ENCODE results near the gene AGAP1. TPM values are rescaled to one million over a fixed set of nuclear protein-coding genes. Genes with fewer than 3 reads are reported as not detected.

Gene AGAP1
- total RNA-seq, 2 donors from 2014 or later = 19.1 to 20.8 TPM

DNA sequence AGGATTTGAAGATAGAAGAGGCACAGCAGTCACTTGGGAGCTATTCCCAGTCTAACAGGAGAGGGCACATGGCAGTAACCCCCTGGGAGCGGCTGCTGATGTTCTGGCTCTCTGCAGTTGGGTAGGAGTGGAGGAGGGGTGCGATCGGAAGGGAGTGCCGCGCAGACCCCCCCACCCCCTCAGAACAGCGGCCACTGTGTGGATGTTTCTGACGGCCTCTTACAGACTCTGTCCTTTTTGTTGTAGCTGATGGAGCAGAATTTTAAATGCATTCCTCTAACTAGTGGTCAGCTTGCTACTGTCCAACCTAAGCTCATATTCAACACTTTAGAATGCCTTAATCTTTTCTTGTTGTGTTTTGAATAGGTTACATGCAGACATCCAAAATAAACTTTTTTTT lies 127.9 kb downstream of the AGAP1 start:
- peaks cover 2 to 21% of the 10 kb centered on the region in 2 donors for H3K4me1 ChIP-seq (ENCODE audit: control insufficient read depth in 1 of 2, low read depth in 2 of 2)
- DNase-seq (ENCODE audit: low spot score) = no peak

DNA sequence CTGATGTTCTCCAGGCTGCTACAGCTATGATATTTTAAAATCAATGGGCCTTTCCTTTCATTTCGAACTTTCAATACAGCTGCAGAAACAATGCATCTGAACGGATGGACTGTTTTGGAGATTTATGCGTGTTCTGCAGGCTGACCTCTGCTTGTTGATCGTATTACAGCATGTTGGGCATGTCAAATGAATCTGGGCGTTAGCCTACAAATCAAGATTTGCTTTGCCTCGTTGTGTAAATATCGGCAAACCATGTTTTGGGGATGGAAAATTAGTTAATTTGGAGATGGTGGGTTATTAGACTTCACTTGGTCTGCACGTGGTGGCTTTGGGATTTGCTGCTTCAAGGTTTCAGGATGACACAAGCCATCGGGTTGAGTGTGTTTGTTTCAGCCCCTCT lies 129.3 kb downstream of the AGAP1 start:
- TF ChIP-seq, protein P1, sequence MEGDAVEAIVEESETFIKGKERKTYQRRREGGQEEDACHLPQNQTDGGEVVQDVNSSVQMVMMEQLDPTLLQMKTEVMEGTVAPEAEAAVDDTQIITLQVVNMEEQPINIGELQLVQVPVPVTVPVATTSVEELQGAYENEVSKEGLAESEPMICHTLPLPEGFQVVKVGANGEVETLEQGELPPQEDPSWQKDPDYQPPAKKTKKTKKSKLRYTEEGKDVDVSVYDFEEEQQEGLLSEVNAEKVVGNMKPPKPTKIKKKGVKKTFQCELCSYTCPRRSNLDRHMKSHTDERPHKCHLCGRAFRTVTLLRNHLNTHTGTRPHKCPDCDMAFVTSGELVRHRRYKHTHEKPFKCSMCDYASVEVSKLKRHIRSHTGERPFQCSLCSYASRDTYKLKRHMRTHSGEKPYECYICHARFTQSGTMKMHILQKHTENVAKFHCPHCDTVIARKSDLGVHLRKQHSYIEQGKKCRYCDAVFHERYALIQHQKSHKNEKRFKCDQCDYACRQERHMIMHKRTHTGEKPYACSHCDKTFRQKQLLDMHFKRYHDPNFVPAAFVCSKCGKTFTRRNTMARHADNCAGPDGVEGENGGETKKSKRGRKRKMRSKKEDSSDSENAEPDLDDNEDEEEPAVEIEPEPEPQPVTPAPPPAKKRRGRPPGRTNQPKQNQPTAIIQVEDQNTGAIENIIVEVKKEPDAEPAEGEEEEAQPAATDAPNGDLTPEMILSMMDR (IDR thresholded peaks at IDR 0.05) = no peak
- H3K36me3 ChIP-seq = no peaks in the 10 kb centered on the region
- no peaks in the 10 kb centered on the region for H3K9me3 ChIP-seq
- no peak overlapping the region for H3K27ac ChIP-seq
- H3K4me3 ChIP-seq = no peak overlapping the region
- H3K27me3 ChIP-seq (replicated peaks; ENCODE audit: insufficient read depth) = no peaks in the 10 kb centered on the region
- peaks cover 0 to 13% of the 10 kb centered on the region in 2 donors for H3K4me1 ChIP-seq (ENCODE audit: control insufficient read depth in 1 of 2, low read depth in 2 of 2)
- DNase-seq (ENCODE audit: low spot score) = no peak
- no peak for ATAC-seq (ENCODE audit: insufficient number of reproducible peaks, low FRiP score, low read depth)

More for the DNA sequence above, 127.9 kb downstream of the AGAP1 start:
- Histone ChIP-seq H3K36me3 (no peaks in the 10 kb centered on the region), H3K27me3 (replicated peaks; ENCODE audit: insufficient read depth) (no peaks in the 10 kb centered on the region), H3K27ac (no peak overlapping the region), H3K9me3 (no peaks in the 10 kb centered on the region), H3K4me3 (no peak overlapping the region)
- TF ChIP-seq, protein P1 (IDR thresholded peaks at IDR 0.05) = no peak
- no peak for ATAC-seq (ENCODE audit: insufficient number of reproducible peaks, low FRiP score, low read depth)

DNA sequence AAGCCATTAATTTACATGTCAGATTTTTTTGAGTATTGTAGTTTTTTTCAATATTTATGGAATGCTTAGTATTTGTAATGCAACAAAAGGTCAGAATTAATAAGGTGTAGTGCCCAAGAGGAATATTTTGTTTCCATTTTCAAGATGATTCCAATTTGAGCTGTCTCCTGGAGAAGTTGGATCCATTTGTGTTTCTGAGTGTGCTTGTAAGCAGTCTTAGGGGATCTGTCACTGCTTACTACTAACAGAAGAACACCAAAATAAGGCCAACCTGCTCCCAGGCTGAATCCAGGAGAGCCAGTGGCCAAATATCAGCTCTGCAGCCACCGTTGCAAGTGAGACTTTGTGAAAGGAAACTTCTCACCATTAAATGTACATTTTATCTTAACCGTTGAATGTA lies 129.9 kb downstream of the AGAP1 start:
- Histone ChIP-seq H3K4me1 (ENCODE audit: control insufficient read depth in 1 of 2, low read depth in 2 of 2) (peaks cover 0 to 13% of the 10 kb centered on the region in 2 donors), H3K36me3 (no peaks in the 10 kb centered on the region), H3K4me3 (no peak overlapping the region), H3K27ac (no peak overlapping the region), H3K27me3 (replicated peaks; ENCODE audit: insufficient read depth) (no peaks in the 10 kb centered on the region), H3K9me3 (no peaks in the 10 kb centered on the region)
- ATAC-seq (ENCODE audit: insufficient number of reproducible peaks, low FRiP score, low read depth) (no peak), DNase-seq (ENCODE audit: low spot score) (no peak)
- TF ChIP-seq, protein P1 (IDR thresholded peaks at IDR 0.05) = no peak

DNA sequence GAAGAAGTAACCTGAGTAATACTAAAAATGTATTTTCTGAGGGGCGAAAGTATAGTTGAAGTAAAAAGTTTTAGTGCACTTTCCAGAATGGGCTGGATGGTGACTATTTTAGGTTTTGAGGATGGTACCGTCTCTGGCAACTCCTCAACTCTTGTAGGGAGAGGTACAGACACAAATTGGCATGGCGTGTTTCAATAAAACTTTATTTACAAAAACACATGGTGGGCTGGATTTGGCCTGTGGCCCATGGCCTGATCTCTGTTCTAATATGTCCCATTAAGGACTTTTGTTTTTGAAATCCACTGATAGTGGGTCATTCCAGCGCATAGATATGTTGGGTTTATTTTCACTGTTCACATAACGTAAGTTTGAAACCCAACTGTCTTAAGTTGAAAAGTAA lies 132.8 kb downstream of the AGAP1 start:
- TF ChIP-seq, protein P1 (IDR thresholded peaks at IDR 0.05) = no peak

DNA sequence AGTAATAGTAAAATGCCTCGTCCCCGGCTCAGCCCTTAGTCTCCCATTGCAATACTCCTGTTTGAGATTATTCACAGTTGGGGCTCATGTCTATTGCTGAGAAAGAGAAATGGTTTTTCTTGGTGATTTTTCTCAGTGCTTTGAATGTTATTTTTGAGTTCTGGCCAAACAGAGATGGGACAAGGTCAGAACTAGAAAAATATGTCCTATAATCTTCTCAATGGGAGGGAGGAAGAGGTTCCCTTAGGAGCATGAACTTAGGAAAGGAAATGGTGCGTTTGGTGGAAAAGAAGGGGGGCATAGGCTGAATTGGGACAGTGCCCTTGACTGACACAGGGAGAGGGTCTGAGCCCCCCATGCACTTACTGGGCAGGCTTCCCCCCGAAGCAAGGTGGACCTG lies 133.8 kb downstream of the AGAP1 start:
- TF ChIP-seq, protein P1 (IDR thresholded peaks at IDR 0.05) = no peak
- Histone ChIP-seq H3K9me3 (no peaks in the 10 kb centered on the region), H3K27me3 (replicated peaks; ENCODE audit: insufficient read depth) (no peaks in the 10 kb centered on the region), H3K27ac (no peak overlapping the region), H3K4me3 (no peak overlapping the region), H3K36me3 (no peaks in the 10 kb centered on the region), H3K4me1 (ENCODE audit: control insufficient read depth in 1 of 2, low read depth in 2 of 2) (peaks cover 0 to 6% of the 10 kb centered on the region in 2 donors)
- no peak for DNase-seq (ENCODE audit: low spot score)
- no peak for ATAC-seq (ENCODE audit: insufficient number of reproducible peaks, low FRiP score, low read depth)

More for the DNA sequence above, 132.8 kb downstream of the AGAP1 start:
- no peak overlapping the region for H3K4me3 ChIP-seq
- no peak overlapping the region for H3K27ac ChIP-seq
- no peaks in the 10 kb centered on the region for H3K36me3 ChIP-seq
- H3K27me3 ChIP-seq (replicated peaks; ENCODE audit: insufficient read depth) = no peaks in the 10 kb centered on the region
- no peak for ATAC-seq (ENCODE audit: insufficient number of reproducible peaks, low FRiP score, low read depth)
- H3K9me3 ChIP-seq = no peaks in the 10 kb centered on the region
- peaks cover 0 to 9% of the 10 kb centered on the region in 2 donors for H3K4me1 ChIP-seq (ENCODE audit: control insufficient read depth in 1 of 2, low read depth in 2 of 2)
- no peak for DNase-seq (ENCODE audit: low spot score)

All from thoracic aorta (tissue), 2 donors.